A549 (cell line): ENCODE measurements around the gene TNKS2. TPM values are rescaled to one million over a fixed set of nuclear protein-coding genes. Genes with fewer than 3 reads are reported as not detected.

ENCODE experiments used
- ATAC-seq, 2 experiments: fragments of 200-7000 bp in 1 of 2; fragments of >200 bp in 1 of 2; cut with Nextera tagmentation in 1 of 2; cut with Tn5 transposase in 1 of 2; 3 replicates each; pipeline versions ENCODE4 v1.8.0 to v1.9.1; 2018 to 2020; ENCODE audit warnings: mild to moderate bottlenecking in 1 of 2, moderate library complexity in 1 of 2
- CTCF ChIA-PET: fragments of 300-600 bp; sonication (Branson Sonifier 250); formaldehyde crosslinking; extraction: SDS; loops from one replicate; lab custom pipeline; 2021; ENCODE audit warnings: antibody characterized with exemption, inconsistent platforms; lab: Yijun Ruan, JAX
- POLR2A ChIA-PET: fragments of 350-600 bp; formaldehyde crosslinking; extraction: SDS; loops from one replicate; lab custom pipeline; 2021; ENCODE audit warnings: antibody characterized with exemption, inconsistent platforms; lab: Yijun Ruan, JAX
- DNase-seq, 2 experiments: peaks; one replicate each; pipeline versions ENCODE4 v3.0.0 to v3.0.0-alpha.2; 2011 to 2016; ENCODE audit warnings: low read depth in 1 of 2, low spot score in 1 of 2
- FAIRE-seq: peaks from 2 replicates; lab custom pipeline; 2011; peaks lifted over from hg19 to GRCh38; lab: Jason Lieb, UNC
- H3K27ac ChIP-seq, 2 experiments: fragments of >200 bp; sonication (Bioruptor Twin); formaldehyde crosslinking; 3 replicates each; pipeline ENCODE4 v1.5.1; 2016 to 2017
- H3K4me1 ChIP-seq: fragments of >200 bp; sonication (Bioruptor Twin); formaldehyde crosslinking; 3 replicates; pipeline ENCODE4 v1.6.1; 2016
- H3K4me2 ChIP-seq: fragments of >200 bp; sonication (Bioruptor Twin); formaldehyde crosslinking; 3 replicates; pipeline ENCODE4 v1.6.1; 2016
- H3K4me3 ChIP-seq: fragments of >200 bp; sonication (Bioruptor Twin); formaldehyde crosslinking; 3 replicates; pipeline ENCODE4 v1.5.1; 2016
- H3K9me3 ChIP-seq: fragments of >200 bp; sonication (Bioruptor Twin); formaldehyde crosslinking; 3 replicates; pipeline ENCODE4 v1.6.1; 2016
- CBX8 ChIP-seq: fragments of 200-600 bp; sonication (generic); IDR thresholded peaks from 2 replicates; pipeline ENCODE4 v1.6.1; 2016
- CHD4 ChIP-seq: fragments of 200-600 bp; sonication (generic); IDR thresholded peaks from 2 replicates; pipeline ENCODE4 v1.6.1; 2016; ENCODE audit warnings: antibody characterized with exemption, mild to moderate bottlenecking, borderline replicate concordance
- ESRRA ChIP-seq: fragments of 150-350 bp; IDR thresholded peaks from 2 replicates; pipeline ENCODE4 v1.6.1; 2014; ENCODE audit warnings: mild to moderate bottlenecking, low read length, borderline replicate concordance
- FOSB ChIP-seq: fragments of 250-450 bp; sonication (Bioruptor Pico); IDR thresholded peaks from 2 replicates; pipeline ENCODE4 v1.5.0; 2020; ENCODE audit warnings: mild to moderate bottlenecking, moderate library complexity
- GATA3 ChIP-seq: IDR thresholded peaks from 2 replicates; pipeline ENCODE4 v1.6.1; 2012; ENCODE audit warnings: borderline replicate concordance
- HEYL ChIP-seq: fragments of 250-450 bp; sonication (Bioruptor Pico); IDR thresholded peaks from 2 replicates; pipeline ENCODE4 v1.8.0; 2021; ENCODE audit warnings: mild to moderate bottlenecking, moderate library complexity
- HOXB13 ChIP-seq: fragments of 250-450 bp; sonication (Bioruptor Pico); IDR thresholded peaks from 2 replicates; pipeline ENCODE4 v1.5.0; 2020; ENCODE audit warnings: low read depth, mild to moderate bottlenecking, moderate library complexity
- JUN ChIP-seq, 2 experiments: fragments of >200 bp; sonication (Bioruptor Twin); formaldehyde crosslinking; IDR thresholded peaks; 2 replicates in 1 of 2; 3 replicates in 1 of 2; pipeline ENCODE4 v1.6.1; 2016 to 2017
- KDM5A ChIP-seq: fragments of 200-600 bp; sonication (generic); IDR thresholded peaks from 2 replicates; pipeline ENCODE4 v1.6.1; 2016; ENCODE audit warnings: antibody characterized with exemption, mild to moderate bottlenecking
- MYC ChIP-seq: IDR thresholded peaks from 2 replicates; pipeline ENCODE4 v1.6.1; 2012; ENCODE audit warnings: mild to moderate bottlenecking, inconsistent platforms, low read length, improper control_type of control experiment, borderline replicate concordance
- NFE2L2 ChIP-seq: fragments of 150-350 bp; conservative IDR thresholded peaks from 2 replicates; pipeline ENCODE4 v1.6.1; 2014; ENCODE audit warnings: low read length
- PHF8 ChIP-seq: fragments of 200-600 bp; sonication (generic); IDR thresholded peaks from 2 replicates; pipeline ENCODE4 v1.6.1; 2016; ENCODE audit warnings: low read depth, mild to moderate bottlenecking, antibody characterized with exemption, moderate library complexity, borderline replicate concordance
- POLR2A ChIP-seq: IDR thresholded peaks from 2 replicates; pipeline ENCODE4 v1.6.1; 2012; ENCODE audit warnings: mild to moderate bottlenecking, low read length
- RAD21 ChIP-seq, 2 experiments: fragments of >200 bp in 1 of 2; sonication (Bioruptor Twin) in 1 of 2; formaldehyde crosslinking in 1 of 2; IDR thresholded peaks in 1 of 2; conservative IDR thresholded peaks in 1 of 2; 2 replicates in 1 of 2; 3 replicates in 1 of 2; pipeline ENCODE4 v1.6.1; 2012 to 2018; ENCODE audit warnings: inconsistent platforms in 1 of 2
- RARB ChIP-seq: fragments of 250-450 bp; sonication (Bioruptor Pico); IDR thresholded peaks from 2 replicates; pipeline ENCODE4 v1.8.0; 2021; ENCODE audit warnings: mild to moderate bottlenecking, moderate library complexity
- RFX5 ChIP-seq: fragments of 450-650 bp; IDR thresholded peaks from 2 replicates; pipeline ENCODE4 v1.7.1; 2014; ENCODE audit warnings: antibody characterized with exemption, mild to moderate bottlenecking, moderate library complexity
- SMC3 ChIP-seq: fragments of >200 bp; sonication (Bioruptor Twin); formaldehyde crosslinking; IDR thresholded peaks from 3 replicates; pipeline ENCODE4 v1.6.1; 2018; ENCODE audit warnings: inconsistent platforms
- SREBF2 ChIP-seq: fragments of 450-650 bp; IDR thresholded peaks from 2 replicates; pipeline ENCODE4 v1.6.1; 2014; ENCODE audit warnings: mild to moderate bottlenecking, moderate library complexity
- TP53 ChIP-seq: fragments of 250-450 bp; sonication (Bioruptor Pico); IDR thresholded peaks from 2 replicates; pipeline ENCODE4 v1.5.0; 2021; ENCODE audit warnings: mild to moderate bottlenecking, moderate library complexity
- ZC3H11A ChIP-seq: fragments of 450-650 bp; IDR thresholded peaks from 2 replicates; pipeline ENCODE4 v1.6.1; 2014; ENCODE audit warnings: antibody characterized with exemption, mild to moderate bottlenecking
- ZFP36 ChIP-seq: fragments of 450-650 bp; IDR thresholded peaks from 2 replicates; pipeline ENCODE4 v1.6.1; 2014; ENCODE audit warnings: borderline replicate concordance; ENCODE audit not compliant: partially characterized antibody
- ZNF302 ChIP-seq: fragments of 250-450 bp; sonication (Bioruptor Pico); IDR thresholded peaks from 2 replicates; pipeline ENCODE4 v1.9.0; 2021; ENCODE audit warnings: inconsistent platforms, mild to moderate bottlenecking, moderate library complexity
- WGBS: methylation state at CpG from one replicate; pipeline ENCODE4 v1.1.6; 2017; ENCODE audit errors: missing lambda C conversion rate; 5-methylcytosine and 5-hydroxymethylcytosine counted together
- polyA plus RNA-seq, 4 experiments: library from polyadenylated mRNA; depleted of rRNA in 3 of 4; stranded (reverse); fragments of >200 nt; fragmentation: RNase III in 1 of 4; extraction: RNeasy Plus Mini Kit Qiagen cat#74134 plus additional on column Dnase treatment in 1 of 4; gene quantifications; 2 replicates in 3 of 4; 3 replicates in 1 of 4; pipeline ENCODE4 v1.2.3, GENCODE V29; 2011 to 2017
- TF ChIP-seq, protein P1 (sequence below): fragments of >200 bp; sonication (Bioruptor Twin); formaldehyde crosslinking; IDR thresholded peaks from 2 replicates; pipeline ENCODE4 v1.6.1; 2016
- TF ChIP-seq, protein P2 (sequence below): fragments of 200-600 bp; sonication (generic); IDR thresholded peaks from 2 replicates; pipeline ENCODE4 v1.6.1; 2016; ENCODE audit warnings: antibody characterized with exemption, mild to moderate bottlenecking, moderate library complexity
- TF ChIP-seq, protein P3 (sequence below): fragments of 150-350 bp; IDR thresholded peaks from 2 replicates; pipeline ENCODE4 v1.6.1; 2014; ENCODE audit warnings: low read depth, mild to moderate bottlenecking, low read length
- TF ChIP-seq, protein P4 (sequence below): fragments of 450-650 bp; IDR thresholded peaks from 2 replicates; pipeline ENCODE4 v1.6.1; 2014; ENCODE audit warnings: antibody characterized with exemption
- TF ChIP-seq, protein P5 (sequence below): fragments of >200 bp; sonication (Bioruptor Twin); formaldehyde crosslinking; IDR thresholded peaks from 3 replicates; pipeline ENCODE4 v1.5.1; 2016

The TNKS2 gene
- polyA plus RNA-seq, 2 of the 4 experiments (the other 2 are of a cell fraction), result 20.6 to 45.3 TPM

DNA sequence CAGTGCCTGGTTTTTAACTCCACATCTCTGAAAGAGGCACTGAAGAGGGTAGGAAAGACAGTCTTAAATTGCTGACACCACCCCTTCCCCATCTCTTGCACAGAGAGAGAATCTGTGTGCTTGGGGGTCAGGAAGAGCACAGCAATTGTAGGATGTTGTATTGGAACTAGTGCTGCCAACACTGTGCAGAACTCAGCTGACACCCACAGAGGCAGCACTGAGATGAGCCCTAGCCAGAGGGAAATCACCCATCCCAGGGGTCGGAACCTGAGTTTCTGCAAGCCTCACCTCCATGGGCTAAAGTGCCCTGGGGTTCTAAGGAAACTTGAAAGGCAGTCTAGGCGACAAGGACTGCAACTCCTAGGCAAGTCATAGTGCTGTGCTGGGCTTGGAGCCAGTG is 11.0 kb upstream of the TNKS2 start:
- ATAC-seq (no peak), DNase-seq (no peak), FAIRE-seq (no peak)
- WGBS, result 56% methylated on average over 2 of the region's 2 CpGs
- Histone ChIP-seq H3K4me2 (no peak overlapping the region), H3K27ac (no peak overlapping the region), H3K4me1 (no peaks in the 10 kb centered on the region), H3K9me3 (no peaks in the 10 kb centered on the region), H3K4me3 (no peak overlapping the region)
- ChIA-PET CTCF (interaction anchor here (0.6 kb wide), 1 partner anchor 322 kb away, joined by 3 read pairs; no protein-coding TSS in a partner anchor), POLR2A (no interaction called here)
- TF ChIP-seq SMC3, result no peak
- TF ChIP-seq, protein P1, sequence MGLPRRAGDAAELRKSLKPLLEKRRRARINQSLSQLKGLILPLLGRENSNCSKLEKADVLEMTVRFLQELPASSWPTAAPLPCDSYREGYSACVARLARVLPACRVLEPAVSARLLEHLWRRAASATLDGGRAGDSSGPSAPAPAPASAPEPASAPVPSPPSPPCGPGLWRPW, result no peak
- TF ChIP-seq NFE2L2, result no peak

DNA sequence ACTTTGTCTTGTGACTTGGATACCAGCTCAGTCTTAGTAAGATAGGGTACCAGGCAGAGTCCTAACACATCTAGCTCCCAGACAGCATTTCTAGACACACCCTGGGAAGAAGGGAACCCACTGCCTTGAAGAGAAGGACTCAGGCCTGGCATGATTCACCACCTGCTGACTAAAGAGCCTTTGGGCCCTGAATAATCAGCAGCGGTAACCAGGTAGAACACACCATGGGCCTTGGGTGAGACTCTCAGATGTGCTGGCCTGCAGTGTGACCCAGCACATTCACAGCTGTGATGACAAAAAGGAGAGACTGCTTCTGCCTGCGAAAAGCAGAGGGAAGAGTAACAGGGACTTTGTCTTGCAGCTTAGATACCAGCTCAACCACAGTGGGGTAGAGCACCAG is 10.4 kb upstream of the TNKS2 start:
- ChIA-PET POLR2A (no interaction called here), CTCF (interaction anchor here (0.6 kb wide), 1 partner anchor 323 kb away, joined by 3 read pairs; no protein-coding TSS in a partner anchor)
- TF ChIP-seq RARB (CRISPR knock-in tag) (no peak), MYC (no peak), ZNF302 (CRISPR knock-in tag) (no peak), ZC3H11A (no peak), RFX5 (no peak), FOSB (CRISPR knock-in tag) (no peak), KDM5A (no peak), POLR2A (no peak), JUN (IDR thresholded peaks at IDR 0.05) (no peak), PHF8 (no peak)
- TF ChIP-seq, protein P2, sequence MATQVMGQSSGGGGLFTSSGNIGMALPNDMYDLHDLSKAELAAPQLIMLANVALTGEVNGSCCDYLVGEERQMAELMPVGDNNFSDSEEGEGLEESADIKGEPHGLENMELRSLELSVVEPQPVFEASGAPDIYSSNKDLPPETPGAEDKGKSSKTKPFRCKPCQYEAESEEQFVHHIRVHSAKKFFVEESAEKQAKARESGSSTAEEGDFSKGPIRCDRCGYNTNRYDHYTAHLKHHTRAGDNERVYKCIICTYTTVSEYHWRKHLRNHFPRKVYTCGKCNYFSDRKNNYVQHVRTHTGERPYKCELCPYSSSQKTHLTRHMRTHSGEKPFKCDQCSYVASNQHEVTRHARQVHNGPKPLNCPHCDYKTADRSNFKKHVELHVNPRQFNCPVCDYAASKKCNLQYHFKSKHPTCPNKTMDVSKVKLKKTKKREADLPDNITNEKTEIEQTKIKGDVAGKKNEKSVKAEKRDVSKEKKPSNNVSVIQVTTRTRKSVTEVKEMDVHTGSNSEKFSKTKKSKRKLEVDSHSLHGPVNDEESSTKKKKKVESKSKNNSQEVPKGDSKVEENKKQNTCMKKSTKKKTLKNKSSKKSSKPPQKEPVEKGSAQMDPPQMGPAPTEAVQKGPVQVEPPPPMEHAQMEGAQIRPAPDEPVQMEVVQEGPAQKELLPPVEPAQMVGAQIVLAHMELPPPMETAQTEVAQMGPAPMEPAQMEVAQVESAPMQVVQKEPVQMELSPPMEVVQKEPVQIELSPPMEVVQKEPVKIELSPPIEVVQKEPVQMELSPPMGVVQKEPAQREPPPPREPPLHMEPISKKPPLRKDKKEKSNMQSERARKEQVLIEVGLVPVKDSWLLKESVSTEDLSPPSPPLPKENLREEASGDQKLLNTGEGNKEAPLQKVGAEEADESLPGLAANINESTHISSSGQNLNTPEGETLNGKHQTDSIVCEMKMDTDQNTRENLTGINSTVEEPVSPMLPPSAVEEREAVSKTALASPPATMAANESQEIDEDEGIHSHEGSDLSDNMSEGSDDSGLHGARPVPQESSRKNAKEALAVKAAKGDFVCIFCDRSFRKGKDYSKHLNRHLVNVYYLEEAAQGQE, result no peak
- no peak for DNase-seq
- Histone ChIP-seq H3K4me2 (no peak overlapping the region), H3K27ac (no peak overlapping the region), H3K9me3 (no peaks in the 10 kb centered on the region), H3K4me3 (no peak overlapping the region), H3K4me1 (no peaks in the 10 kb centered on the region)
- no peak; a peak in 1 of 6 replicates for ATAC-seq
- 77% methylated on average over 2 of the region's 2 CpGs for WGBS
- FAIRE-seq, result no peak

DNA sequence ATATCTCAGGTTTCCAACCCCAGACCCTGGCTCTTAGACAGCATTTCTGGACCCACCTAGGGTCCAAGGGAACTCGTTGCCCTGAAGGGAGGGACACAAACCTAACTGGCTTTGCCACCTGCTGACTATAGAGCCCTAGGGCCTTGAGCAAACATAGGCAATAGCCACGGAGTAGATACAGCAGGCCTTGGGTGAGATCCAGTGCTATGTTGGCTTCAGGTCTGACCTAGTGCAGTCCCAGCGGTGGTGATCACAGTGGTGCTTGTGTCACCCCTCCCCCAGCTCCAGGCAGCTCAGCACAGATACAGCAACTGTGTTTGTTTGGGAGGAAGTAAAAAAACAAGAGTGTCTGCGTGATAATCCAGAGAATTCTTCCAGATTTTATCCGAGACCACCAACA is 9.7 kb upstream of the TNKS2 start:
- Histone ChIP-seq H3K4me1 (no peaks in the 10 kb centered on the region), H3K4me2 (no peak overlapping the region), H3K4me3 (no peak overlapping the region), H3K27ac (no peak overlapping the region), H3K9me3 (no peaks in the 10 kb centered on the region)
- FAIRE-seq (no peak), DNase-seq (no peak), ATAC-seq (no peak)
- WGBS, result 59% methylated on average over 5 of the region's 5 CpGs
- ChIA-PET POLR2A (no interaction called here), CTCF (no interaction called here)
- TF ChIP-seq, protein P3, sequence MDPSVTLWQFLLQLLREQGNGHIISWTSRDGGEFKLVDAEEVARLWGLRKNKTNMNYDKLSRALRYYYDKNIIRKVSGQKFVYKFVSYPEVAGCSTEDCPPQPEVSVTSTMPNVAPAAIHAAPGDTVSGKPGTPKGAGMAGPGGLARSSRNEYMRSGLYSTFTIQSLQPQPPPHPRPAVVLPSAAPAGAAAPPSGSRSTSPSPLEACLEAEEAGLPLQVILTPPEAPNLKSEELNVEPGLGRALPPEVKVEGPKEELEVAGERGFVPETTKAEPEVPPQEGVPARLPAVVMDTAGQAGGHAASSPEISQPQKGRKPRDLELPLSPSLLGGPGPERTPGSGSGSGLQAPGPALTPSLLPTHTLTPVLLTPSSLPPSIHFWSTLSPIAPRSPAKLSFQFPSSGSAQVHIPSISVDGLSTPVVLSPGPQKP, result no peak
- no peak for TF ChIP-seq CBX8
- TF ChIP-seq GATA3, result no peak
- TF ChIP-seq SREBF2, result no peak
- TF ChIP-seq, protein P4, sequence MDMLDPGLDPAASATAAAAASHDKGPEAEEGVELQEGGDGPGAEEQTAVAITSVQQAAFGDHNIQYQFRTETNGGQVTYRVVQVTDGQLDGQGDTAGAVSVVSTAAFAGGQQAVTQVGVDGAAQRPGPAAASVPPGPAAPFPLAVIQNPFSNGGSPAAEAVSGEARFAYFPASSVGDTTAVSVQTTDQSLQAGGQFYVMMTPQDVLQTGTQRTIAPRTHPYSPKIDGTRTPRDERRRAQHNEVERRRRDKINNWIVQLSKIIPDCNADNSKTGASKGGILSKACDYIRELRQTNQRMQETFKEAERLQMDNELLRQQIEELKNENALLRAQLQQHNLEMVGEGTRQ, result no peak
- TF ChIP-seq ESRRA, result no peak
- TF ChIP-seq NFE2L2, result no peak
- no peak for TF ChIP-seq CHD4
- TF ChIP-seq HOXB13 (CRISPR knock-in tag), result no peak
- TF ChIP-seq, protein P5, sequence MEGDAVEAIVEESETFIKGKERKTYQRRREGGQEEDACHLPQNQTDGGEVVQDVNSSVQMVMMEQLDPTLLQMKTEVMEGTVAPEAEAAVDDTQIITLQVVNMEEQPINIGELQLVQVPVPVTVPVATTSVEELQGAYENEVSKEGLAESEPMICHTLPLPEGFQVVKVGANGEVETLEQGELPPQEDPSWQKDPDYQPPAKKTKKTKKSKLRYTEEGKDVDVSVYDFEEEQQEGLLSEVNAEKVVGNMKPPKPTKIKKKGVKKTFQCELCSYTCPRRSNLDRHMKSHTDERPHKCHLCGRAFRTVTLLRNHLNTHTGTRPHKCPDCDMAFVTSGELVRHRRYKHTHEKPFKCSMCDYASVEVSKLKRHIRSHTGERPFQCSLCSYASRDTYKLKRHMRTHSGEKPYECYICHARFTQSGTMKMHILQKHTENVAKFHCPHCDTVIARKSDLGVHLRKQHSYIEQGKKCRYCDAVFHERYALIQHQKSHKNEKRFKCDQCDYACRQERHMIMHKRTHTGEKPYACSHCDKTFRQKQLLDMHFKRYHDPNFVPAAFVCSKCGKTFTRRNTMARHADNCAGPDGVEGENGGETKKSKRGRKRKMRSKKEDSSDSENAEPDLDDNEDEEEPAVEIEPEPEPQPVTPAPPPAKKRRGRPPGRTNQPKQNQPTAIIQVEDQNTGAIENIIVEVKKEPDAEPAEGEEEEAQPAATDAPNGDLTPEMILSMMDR, result no peak
- TF ChIP-seq RAD21 (conservative IDR thresholded peaks at IDR 0.05 in 1 of 2, IDR thresholded peaks at IDR 0.05 in 1 of 2), result no peak
- TF ChIP-seq TP53 (CRISPR knock-in tag), result no peak
- TF ChIP-seq, protein P1, result no peak
- no peak for TF ChIP-seq HEYL (CRISPR knock-in tag)
- TF ChIP-seq ZFP36, result no peak
- no peak for TF ChIP-seq MYC
